Activated CD4-positive, alpha-beta memory T cell treated with anti-CD3 and anti-CD28 coated beads, Interleukin-2, amount 10 ng/mL, durations not matched to agents 7 days and 5 days (primary cell): ENCODE results near the gene DAG1. TPM values are rescaled to one million over a fixed set of nuclear protein-coding genes. Genes with fewer than 3 reads are reported as not detected.

Experiments used
- CTCF ChIA-PET: fragments of 350-600 bp; sonication (Branson Sonifier 250); formaldehyde crosslinking; loops from one replicate; lab custom pipeline; 2021; ENCODE audit warnings: antibody characterized with exemption, inconsistent platforms; lab: Charles Lee
- POLR2A ChIA-PET: fragments of 350-600 bp; sonication (Branson Sonifier 250); formaldehyde crosslinking; loops from one replicate; lab custom pipeline; 2021; ENCODE audit warnings: antibody characterized with exemption; lab: Charles Lee
- DNase-seq: peaks from one replicate; pipeline ENCODE4 v3.0.0-alpha.2; 2020
- H3K27ac Mint-ChIP-seq: one replicate; pipeline ENCODE4 v1.8.0; 2021; ENCODE audit warnings: mild to moderate bottlenecking, mixed read lengths
- H3K27me3 Mint-ChIP-seq: one replicate; pipeline ENCODE4 v1.8.0; 2021; ENCODE audit warnings: mixed read lengths
- H3K36me3 Mint-ChIP-seq: one replicate; pipeline ENCODE4 v1.8.0; 2021; ENCODE audit warnings: low read depth, mixed read lengths
- H3K4me1 Mint-ChIP-seq: one replicate; pipeline ENCODE4 v1.8.0; 2021; ENCODE audit warnings: mixed read lengths
- H3K4me3 Mint-ChIP-seq: one replicate; pipeline ENCODE4 v1.8.0; 2021; ENCODE audit warnings: mild to moderate bottlenecking, mixed read lengths
- H3K9me3 Mint-ChIP-seq: one replicate; pipeline ENCODE4 v1.8.0; 2021; ENCODE audit warnings: mixed read lengths
- total RNA-seq, 2 experiments: library from RNA; stranded (reverse); gene quantifications; one replicate each; pipeline ENCODE4 v1.2.3, GENCODE V29; 2021

Gene DAG1
- total RNA-seq = 10 to 100 TPM; 13.8 to 16.5 TPM

- peak within 1 kb of the TSS; percentile 94 for H3K27ac Mint-ChIP-seq
- H3K9me3 Mint-ChIP-seq = no peaks in the 10 kb centered on the region
- peaks cover 20% of the 10 kb centered on the region for H3K36me3 Mint-ChIP-seq
- H3K4me1 Mint-ChIP-seq = peaks cover 22% of the 10 kb centered on the region
- peak within 1 kb of the TSS; percentile 89 for H3K4me3 Mint-ChIP-seq
- H3K27me3 Mint-ChIP-seq = no peaks in the 10 kb centered on the region
- peak; percentile 97 for DNase-seq
- CTCF ChIA-PET = interaction anchor here (0.6 to 2.5 kb wide), 9 partner anchors 10 to 448 kb away, joined by 3 to 12 read pairs (median 5); partner anchors contain the start of genes KLHDC8B, NDUFAF3 and USP4
- POLR2A ChIA-PET = interaction anchor here (0.6 to 3.9 kb wide), 26 partner anchors 9 to 622 kb away, joined by 3 to 23 read pairs (median 4); partner anchors contain the start of genes NDUFAF3, NICN1, PRKAR2A and QRICH1
Observed at GRCh38 chr3:49469936-49470713, at the start of gene DAG1. DAG1 (plus strand) TSS chr3:49470267; CDS start chr3:49510535, 40,268 bp downstream.

GRCh38 chr3:49421890-49422378 lies 48.1 kb upstream of the DAG1 start:
- H3K27ac Mint-ChIP-seq = no peak overlapping the region
- no peak overlapping the region for H3K4me3 Mint-ChIP-seq
- H3K9me3 Mint-ChIP-seq = no peaks in the 10 kb centered on the region
- no peaks in the 10 kb centered on the region for H3K27me3 Mint-ChIP-seq
- ChIA-PET CTCF (interaction anchor here (1.3 kb wide), 1 partner anchor 19 kb away, joined by 3 read pairs; no protein-coding TSS in a partner anchor), POLR2A (interaction anchor here (1.0 to 3.9 kb wide), 5 partner anchors 10 to 400 kb away, joined by 3 to 32 read pairs (median 5); partner anchors contain the start of genes NDUFAF3, RHOA, TCTA and USP4)
- peaks cover 50% of the 10 kb centered on the region for H3K4me1 Mint-ChIP-seq
- no peak for DNase-seq
- H3K36me3 Mint-ChIP-seq = peaks cover 55% of the 10 kb centered on the region

GRCh38 chr3:49422379-49423248 lies 47.5 kb upstream of the DAG1 start, which contains the start of gene AMT:
AMT (minus strand) TSS chr3:49422473; CDS start chr3:49422450, 23 bp downstream.
- ChIA-PET POLR2A (interaction anchor here (1.7 to 3.9 kb wide), 2 partner anchors 11 to 83 kb away, joined by 5 to 32 read pairs; partner anchors contain the start of genes RHOA, TCTA and USP4), CTCF (no interaction called here)
- no peak within 1 kb of the TSS for H3K27ac Mint-ChIP-seq

GRCh38 chr3:49424816-49425215 lies 45.3 kb upstream of the DAG1 start:
- Mint-ChIP-seq H3K4me3 (no peak overlapping the region), H3K27ac (no peak overlapping the region), H3K36me3 (peaks cover 39% of the 10 kb centered on the region), H3K9me3 (no peaks in the 10 kb centered on the region), H3K4me1 (peaks cover 48% of the 10 kb centered on the region), H3K27me3 (no peaks in the 10 kb centered on the region)
- ChIA-PET CTCF (interaction anchor here (1.3 kb wide), 2 partner anchors 8 to 9 kb away, joined by 4 read pairs; no protein-coding TSS in a partner anchor), POLR2A (interaction anchor here (1.4 to 2.2 kb wide), 4 partner anchors 9 to 85 kb away, joined by 3 to 16 read pairs (median 6); partner anchors contain the start of gene USP4)
- DNase-seq = no peak

More at GRCh38 chr3:49422379-49423248, 47.5 kb upstream of the DAG1 start, which contains the start of gene AMT:
- peaks cover 44% of the 10 kb centered on the region for H3K4me1 Mint-ChIP-seq
- H3K36me3 Mint-ChIP-seq = peaks cover 48% of the 10 kb centered on the region
- DNase-seq = no peak
- no peaks in the 10 kb centered on the region for H3K9me3 Mint-ChIP-seq
- H3K4me3 Mint-ChIP-seq = no peak within 1 kb of the TSS
- no peaks in the 10 kb centered on the region for H3K27me3 Mint-ChIP-seq

- Mint-ChIP-seq H3K4me1 (peaks cover 45% of the 10 kb centered on the region), H3K36me3 (peaks cover 30% of the 10 kb centered on the region), H3K27ac (no peak overlapping the region), H3K27me3 (no peaks in the 10 kb centered on the region), H3K4me3 (peak overlapping the region; percentile 82), H3K9me3 (no peaks in the 10 kb centered on the region)
- ChIA-PET POLR2A (interaction anchor here (3.9 to 5.5 kb wide), 2 partner anchors 11 to 15 kb away, joined by 51 to 79 read pairs; partner anchors contain the start of genes RHOA and TCTA), CTCF (interaction anchor here (0.7 to 3.7 kb wide), 3 partner anchors 11 to 271 kb away, joined by 3 to 28 read pairs (median 10); partner anchors contain the start of gene TCTA)
- DNase-seq = no peak
Observed at GRCh38 chr3:49427586-49427985, 42.5 kb upstream of the DAG1 start.

GRCh38 chr3:49428752-49429080 lies 41.4 kb upstream of the DAG1 start:
- ChIA-PET CTCF (interaction anchor here (0.7 to 3.7 kb wide), 7 partner anchors 8 to 512 kb away, joined by 3 to 28 read pairs (median 4); partner anchors contain the start of genes RBM6, TCTA and USP4), POLR2A (interaction anchor here (0.6 to 5.5 kb wide), 19 partner anchors 8 to 411 kb away, joined by 3 to 79 read pairs (median 4); partner anchors contain the start of genes QRICH1, RHOA, TCTA and USP4)
- peak overlapping the region; percentile 82 for H3K4me3 Mint-ChIP-seq
- no peak for DNase-seq
- peak overlapping the region; percentile 95 for H3K27ac Mint-ChIP-seq
- H3K9me3 Mint-ChIP-seq = no peaks in the 10 kb centered on the region
- no peaks in the 10 kb centered on the region for H3K27me3 Mint-ChIP-seq
- H3K4me1 Mint-ChIP-seq = peaks cover 36% of the 10 kb centered on the region
- H3K36me3 Mint-ChIP-seq = peaks cover 25% of the 10 kb centered on the region

- H3K36me3 Mint-ChIP-seq = no peaks in the 10 kb centered on the region
- no peaks in the 10 kb centered on the region for H3K9me3 Mint-ChIP-seq
- no peak overlapping the region for H3K4me3 Mint-ChIP-seq
- no peak overlapping the region for H3K27ac Mint-ChIP-seq
- H3K27me3 Mint-ChIP-seq = no peaks in the 10 kb centered on the region
- H3K4me1 Mint-ChIP-seq = peaks cover 8% of the 10 kb centered on the region
- no peak for DNase-seq
- ChIA-PET CTCF (no interaction called here), POLR2A (no interaction called here)
Observed at GRCh38 chr3:49434731-49435130, 35.3 kb upstream of the DAG1 start.

GRCh38 chr3:49445391-49445790 lies 24.7 kb upstream of the DAG1 start:
- Mint-ChIP-seq H3K27me3 (no peaks in the 10 kb centered on the region), H3K4me3 (no peak overlapping the region), H3K4me1 (peaks cover 21% of the 10 kb centered on the region), H3K36me3 (no peaks in the 10 kb centered on the region), H3K27ac (peak overlapping the region; percentile 44), H3K9me3 (no peaks in the 10 kb centered on the region)
- ChIA-PET CTCF (interaction anchor here (2.3 to 3.3 kb wide), 2 partner anchors 29 to 106 kb away, joined by 26 to 30 read pairs; partner anchors contain the start of gene USP4), POLR2A (interaction anchor here (1.1 to 4.6 kb wide), 6 partner anchors 16 to 114 kb away, joined by 3 to 37 read pairs (median 24); partner anchors contain the start of genes DAG1, NICN1, RHOA and TCTA)
- DNase-seq = no peak

- DNase-seq = no peak
- POLR2A ChIA-PET = interaction anchor here (1.4 to 3.5 kb wide), 2 partner anchors 113 to 360 kb away, joined by 3 to 10 read pairs; partner anchors contain the start of genes QRICH1 and USP4
- Mint-ChIP-seq H3K9me3 (no peaks in the 10 kb centered on the region), H3K36me3 (no peaks in the 10 kb centered on the region), H3K4me3 (no peak overlapping the region), H3K27me3 (no peaks in the 10 kb centered on the region), H3K4me1 (peaks cover 6% of the 10 kb centered on the region), H3K27ac (no peak overlapping the region)
- CTCF ChIA-PET = interaction anchor here (0.6 kb wide), 1 partner anchor 165 kb away, joined by 3 read pairs; no protein-coding TSS in a partner anchor
Observed at GRCh38 chr3:49453621-49454020, 16.4 kb upstream of the DAG1 start.

GRCh38 chr3:49454458-49454857 lies 15.6 kb upstream of the DAG1 start:
- Mint-ChIP-seq H3K4me3 (no peak overlapping the region), H3K27me3 (no peaks in the 10 kb centered on the region)
- CTCF ChIA-PET = interaction anchor here (0.6 to 1.0 kb wide), 4 partner anchors 48 to 283 kb away, joined by 3 read pairs; partner anchors contain the start of gene KLHDC8B

GRCh38 chr3:49454898-49455681 lies 15.0 kb upstream of the DAG1 start:
- no peak overlapping the region for H3K27ac Mint-ChIP-seq
- no peaks in the 10 kb centered on the region for H3K27me3 Mint-ChIP-seq
- DNase-seq = no peak
- no peaks in the 10 kb centered on the region for H3K4me1 Mint-ChIP-seq
- no peaks in the 10 kb centered on the region for H3K9me3 Mint-ChIP-seq
- POLR2A ChIA-PET = interaction anchor here (1.0 to 1.4 kb wide), 3 partner anchors 15 to 362 kb away, joined by 3 read pairs; partner anchors contain the start of genes DAG1 and QRICH1
- no peak overlapping the region for H3K4me3 Mint-ChIP-seq
- CTCF ChIA-PET = interaction anchor here (1.0 kb wide), 2 partner anchors 217 to 284 kb away, joined by 3 read pairs; partner anchors contain the start of gene KLHDC8B
- no peaks in the 10 kb centered on the region for H3K36me3 Mint-ChIP-seq

More at GRCh38 chr3:49454458-49454857, 15.6 kb upstream of the DAG1 start:
- H3K27ac Mint-ChIP-seq = no peak overlapping the region
- POLR2A ChIA-PET = interaction anchor here (1.0 to 3.5 kb wide), 4 partner anchors 16 to 361 kb away, joined by 3 to 10 read pairs (median 3); partner anchors contain the start of genes DAG1, QRICH1 and USP4
- no peak for DNase-seq
- no peaks in the 10 kb centered on the region for H3K36me3 Mint-ChIP-seq
- no peaks in the 10 kb centered on the region for H3K9me3 Mint-ChIP-seq
- H3K4me1 Mint-ChIP-seq = no peaks in the 10 kb centered on the region
